CMK (cell line): ENCODE results near the gene ABHD14A.
"Not testable (repeated sequence)": the region's sequence is repeated elsewhere in the genome, so short reads cannot be mapped to it uniquely, and the experiment has no call there.

Experiments
- DNase-seq: peaks from one replicate; pipeline ENCODE4 v3.0.0-alpha.2; 2010; ENCODE audit warnings: low read depth

The ABHD14A gene

GRCh38 chr3:51974277-51974962, 444 bp upstream of the ABHD14A start:
- no peak for DNase-seq

GRCh38 chr3:51975852-51976549, 1.1 kb downstream of the ABHD14A start:
- no peak for DNase-seq

GRCh38 chr3:51977446-51978142, 2.7 kb downstream of the ABHD14A start:
- DNase-seq = no peak

GRCh38 chr3:51978143-51978502, 3.3 kb downstream of the ABHD14A start:
- no peak for DNase-seq

- no peak for DNase-seq
These were observed 5.4 kb downstream of the ABHD14A start for GRCh38 chr3:51980253-51980652.

GRCh38 chr3:51982352-51982837, 7.5 kb downstream of the ABHD14A start:
- no peak for DNase-seq

GRCh38 chr3:51982838-51983577, 8.1 kb downstream of the ABHD14A start, which contains the start of gene ACY1:
Gene ACY1 (plus strand): TSS chr3:51983535. CDS start chr3:51984065, 530 bp downstream.
- DNase-seq = peak; percentile 86

- no peak for DNase-seq
These were observed 8.9 kb downstream of the ABHD14A start for GRCh38 chr3:51983578-51984268.

GRCh38 chr3:51984269-51984647, 9.4 kb downstream of the ABHD14A start:
- DNase-seq = no peak

GRCh38 chr3:51985063-51985462, 10.2 kb downstream of the ABHD14A start:
- no peak for DNase-seq

- no peak for DNase-seq
These were observed 11.4 kb downstream of the ABHD14A start for GRCh38 chr3:51986010-51986947.

GRCh38 chr3:51987568-51987967, 12.7 kb downstream of the ABHD14A start:
- no peak for DNase-seq

- no peak for DNase-seq
These were observed 13.7 kb downstream of the ABHD14A start for GRCh38 chr3:51988286-51989146.

- not testable (repeated sequence) for DNase-seq
These were observed 15.7 kb downstream of the ABHD14A start for GRCh38 chr3:51990501-51990971.

- no peak for DNase-seq
These were observed 17.3 kb downstream of the ABHD14A start for GRCh38 chr3:51992017-51992682.

- DNase-seq = not testable (repeated sequence)
These were observed 18.8 kb downstream of the ABHD14A start for GRCh38 chr3:51993657-51994056.

- DNase-seq = no peak
These were observed 19.7 kb downstream of the ABHD14A start for GRCh38 chr3:51994530-51994929.

- DNase-seq = peak; percentile 93
These were observed 20.7 kb downstream of the ABHD14A start, which contains the start of gene RPL29 for GRCh38 chr3:51995346-51996163. Gene RPL29 (minus strand): TSS chr3:51995895. CDS start chr3:51995461, 434 bp downstream.
